Retina (tissue), 1 donor: Measurements from ENCODE around the gene RTRAF.
A peak's percentile ranks its signal among the peaks of the same experiment; 100 is the strongest.

ENCODE experiments used
- DNase-seq: peaks from one replicate; pipeline ENCODE4 v3.0.0-alpha.2; 2016

RTRAF gene

DNA sequence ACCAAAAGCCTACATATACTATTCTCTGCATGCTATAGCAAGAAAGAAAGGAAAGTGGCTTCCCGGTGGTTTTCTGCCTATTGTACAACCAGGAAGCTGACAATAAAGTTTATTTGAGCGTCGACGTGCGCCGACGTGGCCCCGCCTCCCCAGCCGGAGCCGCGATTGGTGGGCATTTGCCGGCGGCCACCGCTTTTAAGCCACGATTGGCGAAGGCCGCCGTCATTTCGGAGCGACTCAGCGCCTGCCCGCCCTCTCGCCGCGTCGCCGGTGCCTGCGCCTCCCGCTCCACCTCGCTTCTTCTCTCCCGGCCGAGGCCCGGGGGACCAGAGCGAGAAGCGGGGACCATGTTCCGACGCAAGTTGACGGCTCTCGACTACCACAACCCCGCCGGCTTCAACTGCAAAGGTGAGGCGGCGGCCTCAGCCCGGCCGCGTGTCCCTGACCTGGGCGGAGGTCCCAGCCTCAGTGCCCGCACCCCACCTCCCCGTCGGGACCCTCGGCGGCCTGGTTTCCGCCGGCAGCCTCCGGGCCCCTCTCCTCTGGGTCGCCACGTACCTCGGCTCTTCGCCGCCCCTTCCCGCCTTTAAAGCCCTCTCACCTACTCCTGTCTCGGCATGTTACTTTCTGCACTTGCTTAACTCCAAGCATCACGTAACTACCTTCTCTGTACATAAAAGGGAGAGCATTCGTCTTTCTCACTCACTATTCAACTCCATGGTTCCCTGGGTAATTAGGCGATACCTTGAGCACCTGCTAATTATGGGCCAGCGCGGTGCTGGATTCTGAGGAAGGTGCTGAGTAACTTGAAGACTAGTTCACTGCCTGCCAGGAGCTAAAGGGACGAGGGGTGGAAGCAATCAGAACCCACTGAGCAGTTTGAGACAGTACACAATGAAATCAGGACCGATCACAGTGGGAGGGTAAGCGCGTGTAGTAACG is at the start of gene RTRAF:
RTRAF (plus strand) TSS at position 254 of the 942 bp plus-strand sequence; CDS start at position 348, 94 bp downstream.
- peak; percentile 98 for DNase-seq

DNA sequence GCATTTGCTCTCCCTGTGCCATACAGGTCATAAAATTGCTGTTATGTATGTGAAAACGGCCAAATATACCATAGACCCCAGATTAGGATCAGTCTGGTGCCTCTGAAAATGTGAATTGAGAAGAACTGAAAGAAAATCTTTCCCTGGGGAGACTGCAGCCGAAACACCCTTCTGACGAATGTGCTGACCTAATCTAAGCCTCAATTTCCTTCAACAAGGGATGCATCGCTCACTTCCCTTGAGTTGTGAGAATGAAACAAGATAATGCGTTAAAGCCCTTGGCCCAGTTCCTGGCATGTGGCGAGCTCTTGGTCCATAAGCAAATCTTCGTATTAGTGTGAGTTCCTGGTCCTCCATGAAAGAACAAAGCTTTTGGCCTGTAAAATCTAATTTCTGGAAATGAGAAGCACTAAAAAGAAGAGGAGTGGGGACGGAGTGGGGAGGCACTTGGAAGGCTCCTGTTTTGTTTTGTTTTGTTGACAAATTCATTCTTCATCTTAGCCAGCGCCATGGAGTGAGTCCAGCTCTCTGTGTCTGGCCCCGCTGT is 49.5 kb upstream of the RTRAF start:
- DNase-seq = no peak

DNA sequence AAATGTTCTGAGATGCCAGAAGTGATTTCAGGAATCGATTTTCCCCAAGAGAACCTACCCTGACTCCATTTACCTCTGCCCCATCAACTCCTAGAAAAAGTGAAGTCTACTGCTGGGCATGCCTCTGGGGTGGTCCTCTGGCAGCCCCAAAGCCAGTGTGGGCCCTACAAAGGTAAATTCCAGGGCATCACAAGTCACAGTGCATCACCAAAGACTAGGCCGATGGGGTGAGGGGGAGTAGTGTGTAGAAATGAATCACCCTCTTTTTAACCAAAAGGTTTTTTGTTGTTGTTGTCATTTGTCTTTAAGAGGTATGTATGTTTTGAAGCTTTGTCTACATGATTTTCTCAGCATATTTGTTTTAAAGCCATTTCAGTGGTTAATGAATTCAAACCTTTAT is 46.4 kb upstream of the RTRAF start:
- no peak for DNase-seq

DNA sequence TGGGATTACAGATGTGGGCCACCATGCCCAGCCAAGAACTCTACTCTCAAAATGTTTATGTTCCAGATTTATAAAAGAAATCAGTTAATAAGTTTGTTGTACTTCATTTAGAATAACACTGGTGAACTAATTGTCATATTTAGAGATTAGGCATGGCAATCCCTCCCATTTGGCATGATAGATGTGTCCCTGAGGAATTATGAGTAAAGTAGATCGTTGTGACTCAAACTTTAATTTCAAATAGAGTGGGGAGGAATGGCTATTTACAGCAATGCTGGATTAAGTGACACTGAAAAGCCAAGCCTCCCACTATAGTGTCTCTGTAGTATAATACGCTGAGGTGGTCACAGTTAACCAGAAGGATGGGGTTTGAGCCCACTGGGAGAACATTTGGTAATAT is 39.3 kb upstream of the RTRAF start:
- no peak for DNase-seq

DNA sequence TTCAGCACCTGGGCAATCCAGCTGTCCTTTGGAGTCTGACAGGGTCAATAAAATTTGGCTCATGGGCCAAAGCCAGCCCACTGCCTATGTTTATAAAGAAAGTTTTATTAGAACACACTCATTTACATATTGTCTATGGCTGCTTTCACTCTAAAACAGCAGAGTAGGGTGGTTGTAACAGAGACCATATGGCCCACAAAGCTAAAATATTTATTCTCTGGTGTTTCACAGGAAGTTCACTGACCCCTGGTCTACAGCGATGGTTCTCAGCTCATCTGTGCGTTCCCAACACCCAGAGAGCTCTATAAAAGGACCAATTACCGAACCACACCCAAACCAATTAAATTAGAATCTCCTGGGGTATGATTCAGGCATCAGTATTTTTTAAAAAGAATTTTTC is 37.7 kb upstream of the RTRAF start:
- DNase-seq = no peak

DNA sequence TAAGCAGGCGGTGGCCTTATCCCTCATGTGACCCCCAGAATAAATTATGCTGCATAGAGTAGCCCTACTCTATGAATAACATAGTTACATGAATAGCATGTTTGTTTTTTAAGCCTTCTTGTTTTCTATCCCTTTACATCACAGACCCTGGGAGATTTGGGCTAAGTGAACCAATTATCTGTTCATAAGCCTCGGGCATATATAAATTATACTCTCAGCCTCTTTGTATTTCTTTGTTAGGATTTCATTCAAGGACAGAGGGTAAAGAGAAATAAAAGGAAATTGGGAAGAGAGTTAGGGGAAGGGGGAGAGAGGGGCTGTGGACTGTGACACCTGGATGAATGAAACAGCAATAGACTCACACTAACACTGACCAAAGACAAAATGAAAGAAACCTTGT is 35.3 kb upstream of the RTRAF start:
- no peak for DNase-seq

DNA sequence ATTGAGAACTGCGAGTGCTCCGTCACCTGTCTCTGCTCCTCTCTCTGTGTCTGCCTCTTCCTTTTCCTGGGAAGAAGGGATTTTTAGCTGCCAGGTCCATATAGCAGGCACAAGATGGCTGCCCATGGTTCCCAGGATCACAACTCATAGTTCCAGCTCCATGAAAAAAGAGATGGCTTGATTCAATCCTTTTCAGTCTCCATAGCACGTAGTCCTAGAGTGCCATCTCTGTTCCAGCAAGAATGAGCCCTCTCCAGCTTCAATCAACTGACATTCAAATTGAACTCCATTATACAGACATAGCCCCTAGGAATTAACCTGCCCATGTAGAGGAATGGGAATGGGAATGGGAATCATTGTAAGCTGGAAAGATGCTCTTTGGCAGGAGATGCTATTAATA is 34.7 kb upstream of the RTRAF start:
- no peak for DNase-seq

DNA sequence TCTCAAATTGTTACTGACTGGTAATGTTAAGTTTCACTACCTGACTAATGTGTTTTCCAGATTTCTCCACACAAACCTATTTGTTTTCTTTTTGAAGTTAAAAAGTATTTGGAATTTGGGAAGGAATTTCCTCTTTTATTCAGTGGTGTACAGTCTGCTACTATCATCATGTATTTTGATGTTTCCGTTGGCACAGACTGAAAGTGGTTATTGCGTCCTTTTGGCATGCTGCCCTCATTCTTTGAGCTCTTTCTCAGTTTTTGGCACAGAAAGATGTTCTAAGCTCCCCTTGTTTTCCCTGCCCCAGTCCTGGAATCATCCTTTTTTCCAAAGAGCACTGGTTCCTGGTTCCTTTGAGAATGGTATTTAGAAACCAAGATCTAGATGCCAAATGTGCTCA is 31.4 kb upstream of the RTRAF start:
- no peak for DNase-seq

DNA sequence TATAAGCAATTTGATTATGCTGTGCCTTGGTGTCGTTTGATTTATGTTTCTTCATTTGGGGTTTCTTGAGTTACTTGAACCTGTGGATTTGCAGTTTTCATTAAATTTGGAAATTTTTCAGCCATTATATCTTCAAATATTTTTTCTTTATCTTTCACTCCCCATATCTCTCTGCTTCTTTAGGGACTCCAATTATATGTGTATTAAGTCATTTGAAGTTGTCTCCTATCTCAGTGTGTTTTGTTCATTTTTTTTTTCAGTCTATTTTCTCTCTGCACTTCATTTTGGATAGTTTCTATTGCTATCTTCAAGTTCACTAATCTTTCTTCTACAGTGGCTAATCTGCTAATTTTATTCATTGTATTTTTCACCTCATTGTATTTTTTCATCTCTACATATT is 29.4 kb upstream of the RTRAF start:
- no peak for DNase-seq

DNA sequence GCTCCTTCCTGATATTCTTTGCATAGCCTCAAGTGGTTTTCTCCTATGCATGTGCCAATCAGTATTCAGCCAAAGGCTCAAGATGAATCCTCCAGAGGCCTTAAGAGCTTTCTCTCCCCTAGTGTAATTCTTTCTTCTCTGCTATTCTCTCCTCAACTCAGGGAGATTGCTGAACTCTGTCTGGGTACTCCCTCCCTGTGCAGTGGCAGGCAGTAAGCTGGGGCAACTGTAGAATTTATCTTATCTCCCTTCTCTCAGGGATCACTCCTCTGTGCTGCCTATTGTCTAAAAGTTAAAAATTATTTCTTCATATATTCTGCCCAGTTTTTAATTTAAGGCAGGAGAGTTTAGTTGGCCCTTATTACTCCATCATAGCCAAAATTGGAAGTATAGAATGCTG is 28.5 kb upstream of the RTRAF start:
- no peak for DNase-seq

DNA sequence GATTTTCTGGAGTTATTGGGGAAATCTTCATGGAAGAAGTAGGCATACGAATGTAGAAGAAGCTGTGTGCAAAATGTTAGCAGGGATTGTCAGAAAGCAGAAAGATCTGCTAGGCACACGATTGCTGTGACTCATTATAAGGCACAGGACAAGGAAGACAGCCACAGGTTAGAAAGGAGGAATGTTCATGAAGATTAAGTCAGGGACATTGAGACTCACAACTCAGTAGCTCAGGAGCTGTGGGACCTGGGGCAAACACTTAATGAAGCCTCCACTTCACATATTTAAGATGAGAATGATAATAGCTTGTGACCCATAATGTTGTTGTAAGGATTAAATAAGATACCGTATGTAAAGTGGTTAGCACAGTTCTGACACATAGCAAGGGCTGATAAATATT is 26.6 kb upstream of the RTRAF start:
- no peak for DNase-seq

DNA sequence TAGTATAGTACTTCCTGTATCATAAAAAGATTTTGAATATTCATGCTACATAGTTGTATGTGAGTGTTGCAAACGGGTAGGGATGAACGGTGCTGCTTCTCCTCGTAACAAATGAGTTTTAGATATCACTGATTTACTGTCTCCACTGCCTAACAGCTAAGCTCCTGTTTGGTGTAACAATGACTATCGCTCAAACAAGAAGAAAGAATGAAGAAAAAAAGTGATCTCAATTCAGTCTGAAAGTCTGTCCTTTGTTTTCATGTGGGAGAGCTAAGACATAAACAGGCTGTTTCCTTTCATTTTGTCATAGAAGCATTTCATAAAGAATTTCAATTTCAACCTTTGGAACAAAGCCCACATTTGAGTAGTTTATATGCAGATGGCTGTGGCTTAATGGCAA is 26.1 kb upstream of the RTRAF start:
- no peak for DNase-seq

DNA sequence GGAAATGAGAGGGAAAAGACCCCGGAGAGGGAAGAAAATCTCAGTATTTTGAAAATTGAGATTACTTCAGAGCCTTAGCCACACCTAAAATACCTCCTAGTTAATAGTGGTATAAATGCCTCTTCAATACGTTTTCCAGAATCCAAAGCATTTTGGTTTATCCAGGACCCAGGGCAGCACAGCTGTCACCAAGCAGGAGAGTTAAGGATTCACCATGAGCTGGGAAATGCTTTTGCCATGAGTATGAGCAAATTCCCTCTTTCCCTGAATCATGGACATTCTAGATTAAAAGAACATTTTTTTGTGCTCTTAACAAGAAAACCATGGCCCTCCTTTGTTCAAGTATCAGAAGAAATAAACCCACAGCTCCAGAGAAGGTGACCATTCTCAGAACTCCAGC is 21.8 kb upstream of the RTRAF start:
- no peak for DNase-seq

DNA sequence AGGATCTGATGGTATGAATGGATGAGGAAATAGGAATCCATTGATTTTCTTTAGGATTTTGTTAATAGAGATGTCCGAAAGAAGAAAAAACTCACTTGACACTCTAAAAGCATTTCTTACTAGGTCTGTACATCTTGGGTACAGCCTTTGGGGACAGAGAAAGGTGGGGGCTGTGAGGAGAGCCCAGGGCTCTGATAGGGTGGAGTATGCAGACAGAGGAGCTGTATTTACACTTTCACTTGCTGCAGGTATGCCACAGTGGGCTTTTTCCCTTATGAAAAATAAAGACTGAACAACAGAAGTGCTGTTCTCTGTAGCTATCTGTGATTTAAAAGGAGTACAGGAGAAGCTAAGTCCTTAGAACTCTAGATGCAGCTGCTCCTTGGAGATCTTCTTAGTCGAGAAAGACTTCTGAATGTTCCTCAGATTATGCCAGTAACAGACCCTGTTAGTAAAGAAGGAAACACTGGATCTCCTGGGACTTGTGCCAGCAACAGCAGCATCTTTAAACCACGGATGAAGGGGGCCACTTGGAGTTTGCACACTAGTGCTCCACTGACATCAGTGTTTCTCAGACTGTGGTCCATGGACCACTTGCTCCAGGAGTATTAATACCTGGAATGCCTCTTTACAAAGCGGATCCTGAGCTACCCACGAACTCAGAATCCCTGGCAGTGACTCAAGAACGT is 19.4 kb upstream of the RTRAF start:
- DNase-seq = no peak

DNA sequence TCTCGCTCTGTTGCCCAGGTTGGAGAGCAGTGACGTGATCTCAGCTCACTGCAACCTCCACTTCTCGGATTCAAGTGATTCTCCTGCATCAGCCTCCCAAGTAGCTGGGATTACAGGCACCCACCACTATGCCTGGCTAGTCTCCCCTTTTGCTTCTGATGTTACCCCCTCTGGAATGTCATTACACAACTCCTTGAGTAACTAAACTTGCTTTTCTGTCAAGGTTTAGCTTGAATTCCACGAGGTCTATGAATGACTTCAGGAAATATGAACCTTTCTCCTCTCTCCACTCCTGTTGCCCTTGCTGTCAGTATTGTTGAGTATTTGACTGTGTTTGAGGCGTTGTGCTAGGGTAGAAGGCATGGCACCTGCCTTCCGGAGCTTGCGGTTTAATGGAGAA is 16.8 kb upstream of the RTRAF start:
- no peak for DNase-seq

DNA sequence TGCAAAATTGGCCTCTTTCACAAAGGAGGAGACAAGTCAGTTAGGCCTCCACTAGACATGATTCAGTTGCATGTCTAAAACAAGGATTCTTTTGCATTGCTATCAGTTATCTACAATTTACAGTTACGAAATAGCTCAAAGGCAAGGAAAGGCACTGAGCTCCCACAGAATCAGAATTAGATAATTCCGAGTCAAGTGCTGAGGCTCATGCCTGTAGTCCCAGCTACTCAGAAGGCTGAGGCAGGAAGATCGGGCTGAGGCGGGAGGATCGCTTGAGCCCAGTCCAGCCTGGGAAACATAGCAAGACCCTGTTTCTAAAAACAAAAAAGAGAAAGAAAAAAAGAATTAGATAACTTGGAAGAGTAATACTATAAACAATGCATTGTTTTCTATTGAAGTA is 12.3 kb upstream of the RTRAF start:
- DNase-seq = no peak

DNA sequence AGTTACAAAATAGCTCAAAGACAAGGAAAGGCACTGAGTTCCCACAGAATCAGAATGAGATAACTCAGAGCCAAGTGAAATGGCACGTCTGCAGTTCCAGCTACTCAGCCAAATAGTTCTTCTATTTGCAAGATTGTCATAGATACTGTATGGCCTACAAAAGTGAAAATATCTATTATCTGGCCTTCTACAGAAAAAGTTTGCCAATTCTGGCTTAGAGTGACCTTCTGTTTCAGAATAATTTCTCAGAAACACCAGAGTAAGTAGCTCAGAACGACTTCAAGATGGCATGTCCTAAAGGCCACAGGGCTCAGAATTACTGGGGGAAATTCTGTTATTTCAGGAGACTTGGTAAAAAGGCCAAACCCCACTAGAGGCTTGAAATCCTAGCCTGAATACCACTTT is 10.7 kb upstream of the RTRAF start:
- no peak for DNase-seq

DNA sequence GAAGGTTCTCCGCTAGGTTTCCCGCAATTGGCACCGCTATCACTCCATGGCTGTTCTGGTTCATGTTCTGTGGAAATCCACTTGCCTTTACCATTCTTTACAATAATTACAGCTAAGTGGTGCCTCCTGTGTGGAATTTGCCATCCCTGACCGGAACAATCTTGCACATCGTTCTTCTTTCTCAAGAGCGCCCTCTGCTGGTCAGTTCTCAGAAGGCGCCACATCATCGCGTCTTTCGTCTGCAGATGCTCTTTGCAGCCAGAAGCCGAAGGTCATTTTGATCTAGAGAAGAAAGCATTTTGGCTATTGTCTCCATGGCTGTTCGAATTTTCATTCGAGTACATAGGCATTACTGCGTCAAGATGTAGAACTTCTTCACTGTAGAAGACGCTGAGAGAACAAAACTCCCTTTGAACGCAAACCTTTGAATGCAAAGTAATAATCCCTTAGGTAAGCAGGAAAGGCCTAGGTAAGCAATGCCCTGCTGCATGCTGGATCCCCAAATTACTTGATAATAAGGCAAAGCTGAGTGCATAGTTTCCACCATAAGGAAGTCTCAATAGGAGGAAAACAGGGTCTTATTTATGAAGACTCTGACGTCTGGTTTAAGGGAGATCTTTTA is 10.1 kb upstream of the RTRAF start:
- peak; percentile 87 for DNase-seq

DNA sequence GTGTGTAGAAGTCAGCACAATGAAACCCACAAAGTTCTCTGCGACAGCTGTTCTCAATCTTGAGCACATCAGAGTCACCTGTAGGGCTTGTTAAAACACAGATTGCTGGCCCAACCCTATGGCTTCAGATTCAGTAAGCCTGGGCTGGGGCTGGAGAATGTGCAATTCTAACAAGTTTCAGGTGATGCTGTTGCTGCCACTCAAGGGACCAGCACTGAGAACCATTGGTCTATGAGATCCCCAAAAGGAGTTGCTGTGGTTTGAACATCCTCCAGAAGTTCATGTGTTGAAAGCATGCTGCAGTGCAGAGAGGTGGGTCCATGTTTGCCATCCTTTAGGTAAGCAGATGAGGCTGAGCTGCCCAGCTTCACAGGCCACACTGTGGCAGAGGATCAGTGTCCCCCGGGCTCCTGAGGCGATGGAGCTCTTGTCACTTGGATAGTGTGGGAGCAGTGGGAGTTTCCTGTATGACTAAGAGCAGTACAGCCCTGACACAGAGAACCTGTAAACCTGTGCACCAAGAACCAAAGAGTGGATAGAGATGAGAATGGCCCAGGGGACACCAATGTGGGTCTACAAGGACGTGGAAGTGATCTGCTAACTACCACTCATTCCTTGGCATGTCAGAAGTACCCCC is 8.0 kb upstream of the RTRAF start:
- no peak for DNase-seq

DNA sequence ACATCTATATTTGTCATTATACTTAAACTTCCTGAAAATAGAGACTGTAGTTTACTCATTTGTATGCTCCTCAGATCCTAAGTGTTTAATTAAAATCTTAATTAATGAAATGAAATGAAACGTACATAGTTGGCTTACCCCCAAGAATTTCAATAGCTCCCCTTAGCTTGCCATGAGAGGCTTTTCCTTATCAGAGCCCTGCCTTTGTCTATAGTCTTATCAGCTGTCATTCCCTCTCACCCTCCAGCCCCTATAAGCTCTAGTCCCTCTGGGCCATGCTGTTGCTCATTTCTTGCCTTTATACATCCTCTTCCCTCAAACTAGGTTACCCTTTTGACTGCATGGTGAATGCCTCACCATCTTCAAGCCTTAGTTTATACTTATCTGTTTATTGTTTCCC is 1.1 kb upstream of the RTRAF start:
- no peak for DNase-seq

DNA sequence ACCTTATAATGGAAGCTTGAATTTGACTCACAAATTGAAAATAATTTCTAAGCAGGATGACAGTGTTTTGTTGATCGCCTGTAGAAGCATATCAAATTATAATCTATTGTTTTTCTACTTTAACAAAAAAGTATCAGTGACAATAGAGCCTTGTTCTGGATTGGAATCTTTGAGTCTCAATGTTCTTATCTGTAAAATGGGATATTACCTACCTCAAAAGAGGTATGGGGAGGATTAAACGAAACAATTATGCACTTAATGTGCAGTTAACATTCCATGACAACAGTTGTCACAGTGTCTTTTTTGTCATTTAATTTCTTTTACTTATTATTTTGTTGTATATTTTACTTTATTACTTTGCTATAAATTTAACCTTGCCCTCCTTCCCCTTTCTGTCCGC is 1.1 kb downstream of the RTRAF start:
- DNase-seq = no peak

DNA sequence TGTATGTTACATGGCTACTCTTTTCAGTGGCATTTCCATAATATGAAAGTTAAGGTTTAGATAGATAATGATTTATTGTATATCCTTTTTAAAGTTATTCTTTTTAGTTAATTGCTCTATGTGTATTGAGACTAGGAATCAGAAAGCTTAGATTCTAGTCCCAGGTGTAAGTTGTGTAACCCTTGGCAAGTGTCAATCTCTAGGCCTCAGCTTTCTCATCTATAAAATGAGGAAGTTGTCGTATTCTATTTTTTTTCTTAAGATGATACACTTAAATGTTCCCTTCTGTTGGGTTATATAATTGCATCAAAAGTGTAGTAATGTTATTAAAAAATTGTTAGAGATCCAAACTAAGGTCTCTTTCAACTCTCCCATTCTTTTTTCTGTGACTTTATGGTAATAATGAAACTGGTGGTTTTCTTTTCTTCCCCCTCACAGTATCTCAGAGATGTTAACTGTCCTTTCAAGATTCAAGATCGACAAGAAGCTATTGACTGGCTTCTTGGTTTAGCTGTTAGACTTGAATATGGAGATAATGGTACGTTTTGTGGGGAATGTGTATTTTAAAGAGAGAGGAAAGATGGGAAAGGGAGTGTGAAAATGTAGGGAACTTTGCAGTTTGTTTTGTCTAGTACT is 4.1 kb downstream of the RTRAF start:
- DNase-seq = no peak
